HG02840 (cell line): ENCODE measurements around the gene FAM221B.

ENCODE experiments used
- ATAC-seq: cut with Tn5 transposase; IDR thresholded peaks from one replicate; pipeline ENCODE4 v1.9.1; 2021; ENCODE audit warnings: mild to moderate bottlenecking, moderate library complexity, moderate number of reproducible peaks; ENCODE audit not compliant: unreplicated experiment, low FRiP score

The FAM221B gene

DNA sequence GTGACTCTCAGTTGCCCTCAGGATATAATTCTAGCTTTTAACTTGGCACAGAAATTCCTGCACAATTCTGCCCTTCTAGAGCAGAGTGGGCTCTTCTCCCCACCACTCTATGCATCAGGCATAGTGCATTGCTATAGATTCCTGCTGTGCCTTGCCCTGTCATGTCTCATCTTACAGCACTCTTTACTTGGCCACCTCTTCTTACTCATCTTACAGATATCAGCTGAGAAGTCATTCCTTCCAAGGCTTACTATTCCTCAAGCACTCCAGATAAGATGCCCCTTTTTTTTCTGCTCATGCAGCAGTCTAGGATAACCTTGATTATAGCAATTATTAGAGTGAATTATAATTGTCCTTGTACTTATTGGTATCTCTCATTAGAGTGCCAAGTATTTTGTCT lies 5.6 kb downstream of the FAM221B start:
- ATAC-seq = no peak

- no peak for ATAC-seq
These were observed 8.5 kb downstream of the FAM221B start for GRCh38 chr9:35820076-35820475.

DNA sequence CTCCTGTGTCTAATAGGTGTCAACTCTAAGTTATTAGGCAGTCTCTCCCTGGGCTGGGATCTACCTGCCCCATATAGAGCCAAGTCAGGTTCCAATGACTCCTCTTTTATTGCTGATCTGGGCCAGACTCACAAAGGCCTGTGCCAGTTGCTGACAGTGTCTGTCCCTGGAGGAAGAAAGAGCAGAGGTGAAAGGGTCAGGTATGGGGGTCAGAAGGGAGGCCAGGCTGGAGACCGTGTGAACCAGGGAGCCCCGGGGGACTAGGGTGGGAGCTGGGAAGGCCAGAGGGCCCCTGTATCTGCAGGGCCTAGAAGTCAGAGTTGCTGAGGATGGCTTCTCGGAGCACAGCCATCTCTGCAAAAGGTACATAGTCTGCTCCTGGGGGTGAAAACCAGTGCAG lies 10.2 kb downstream of the FAM221B start:
- ATAC-seq = no peak

GRCh38 chr9:35816708-35817107 lies 11.8 kb downstream of the FAM221B start:
- ATAC-seq = no peak

DNA sequence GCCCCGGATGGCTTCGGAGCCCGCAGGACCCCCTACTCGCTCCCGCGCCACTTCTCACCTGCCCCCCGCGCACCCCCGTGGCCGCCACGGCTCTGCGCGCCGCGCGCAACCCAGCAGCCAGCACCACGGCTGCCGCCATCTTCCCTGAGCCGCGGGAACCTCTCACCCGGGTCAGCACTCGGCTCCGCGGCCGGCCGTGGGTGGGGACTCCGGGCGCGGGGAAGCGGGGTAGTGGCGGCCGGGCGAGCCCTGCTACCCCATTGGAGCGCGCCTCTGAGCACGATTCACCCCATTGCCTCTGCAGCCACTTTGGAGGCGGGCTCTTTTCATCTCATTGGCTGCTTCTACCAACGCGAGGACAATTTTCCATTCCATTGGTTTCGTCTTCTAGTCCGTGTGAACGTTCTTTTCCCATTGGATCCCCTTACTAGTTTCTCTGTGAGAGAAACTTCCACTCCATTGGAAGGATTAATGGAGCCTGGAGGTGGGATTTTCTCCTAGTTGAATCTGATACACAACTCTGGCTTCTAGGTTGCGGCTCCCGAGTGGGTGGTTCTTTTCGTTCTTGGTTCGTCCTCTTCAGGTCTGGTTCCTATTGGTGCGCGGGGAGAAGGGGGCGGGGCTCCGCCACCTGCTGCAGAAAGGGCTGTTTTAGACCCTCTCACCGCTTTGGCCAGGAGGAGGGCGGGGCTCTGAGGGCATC lies 13.5 kb downstream of the FAM221B start, which contains the start of gene HINT2:
TSS of gene HINT2 (minus strand) at position 202 of the 703 bp plus-strand sequence. CDS start at position 139, 63 bp downstream.
- peak; percentile 74 for ATAC-seq

GRCh38 chr9:35814106-35814840 lies 14.3 kb downstream of the FAM221B start:
- ATAC-seq = peak; percentile 17

GRCh38 chr9:35813434-35814105 lies 15.0 kb downstream of the FAM221B start:
- no peak for ATAC-seq

DNA sequence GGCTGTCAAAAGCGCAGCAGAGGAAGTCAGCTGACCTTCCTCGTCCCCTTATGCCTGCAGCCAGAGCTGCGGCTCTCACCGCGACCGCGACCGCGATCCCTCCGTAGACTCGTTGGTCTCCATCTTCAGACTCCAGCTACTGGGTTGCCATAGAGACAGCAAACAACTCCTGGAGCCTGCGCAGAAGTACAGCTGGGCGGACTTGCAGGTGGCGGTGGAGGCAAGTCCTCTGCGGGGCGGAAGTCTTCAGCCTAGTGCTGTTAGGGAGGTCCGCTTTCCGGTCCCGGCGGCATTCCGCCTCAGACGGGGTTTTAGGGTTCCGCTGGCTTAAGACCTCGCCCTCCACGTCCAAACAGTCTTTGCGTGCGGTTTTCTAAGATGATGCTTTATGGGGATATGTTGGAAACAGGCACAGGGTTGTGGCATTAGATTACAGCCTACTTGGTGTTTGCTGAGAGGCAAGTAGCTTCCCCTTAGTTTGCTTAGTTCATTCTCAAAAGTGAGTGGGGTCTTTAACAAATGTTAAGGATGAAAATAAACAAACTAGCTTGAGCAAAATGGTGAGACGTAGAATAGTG lies 16.4 kb downstream of the FAM221B start, which contains the start of gene SPAG8:
TSS of gene SPAG8 (minus strand) at position 238 of the 578 bp plus-strand sequence. CDS start at position 123, 115 bp downstream.
- peak; percentile 57 for ATAC-seq

DNA sequence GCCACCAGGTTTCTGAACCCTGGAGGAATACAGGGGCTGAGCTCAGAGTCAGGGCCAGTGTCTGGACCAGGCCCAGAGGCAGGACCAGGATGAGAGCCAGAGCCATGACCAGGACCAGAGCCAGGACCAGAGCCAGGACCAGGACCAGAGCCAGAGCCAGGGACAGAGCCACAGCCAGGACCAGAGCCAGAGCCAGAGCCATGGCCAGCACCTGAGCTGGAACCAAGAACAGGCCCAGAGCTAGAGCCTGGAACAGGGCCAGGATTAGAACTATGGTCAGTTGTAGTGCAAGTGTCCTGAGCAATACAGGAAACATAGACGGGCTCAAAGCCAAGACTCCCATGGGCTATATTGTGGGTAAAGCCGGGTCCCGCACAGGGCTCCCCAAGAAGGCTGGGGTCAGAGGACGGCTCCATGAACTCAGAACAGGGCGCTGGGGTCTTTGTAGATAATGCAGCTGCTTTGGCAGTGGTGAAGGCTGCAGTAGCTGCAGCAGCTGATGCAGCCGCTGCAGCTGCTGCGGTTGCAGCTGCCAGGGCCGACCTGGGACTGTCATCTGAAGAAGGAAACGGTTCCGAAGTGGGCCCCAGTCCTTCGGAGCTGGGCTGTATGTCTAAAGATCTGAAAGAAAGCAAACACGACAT lies 17.0 kb downstream of the FAM221B start:
- ATAC-seq = no peak

- ATAC-seq = no peak
These were observed 18.4 kb downstream of the FAM221B start for GRCh38 chr9:35810122-35810521.

- ATAC-seq = no peak
These were observed 20.1 kb downstream of the FAM221B start for GRCh38 chr9:35808433-35808832.

- no peak for ATAC-seq
These were observed 22.4 kb downstream of the FAM221B start for GRCh38 chr9:35806101-35806500.

GRCh38 chr9:35801328-35802128 lies 27.0 kb downstream of the FAM221B start:
- no peak for ATAC-seq

DNA sequence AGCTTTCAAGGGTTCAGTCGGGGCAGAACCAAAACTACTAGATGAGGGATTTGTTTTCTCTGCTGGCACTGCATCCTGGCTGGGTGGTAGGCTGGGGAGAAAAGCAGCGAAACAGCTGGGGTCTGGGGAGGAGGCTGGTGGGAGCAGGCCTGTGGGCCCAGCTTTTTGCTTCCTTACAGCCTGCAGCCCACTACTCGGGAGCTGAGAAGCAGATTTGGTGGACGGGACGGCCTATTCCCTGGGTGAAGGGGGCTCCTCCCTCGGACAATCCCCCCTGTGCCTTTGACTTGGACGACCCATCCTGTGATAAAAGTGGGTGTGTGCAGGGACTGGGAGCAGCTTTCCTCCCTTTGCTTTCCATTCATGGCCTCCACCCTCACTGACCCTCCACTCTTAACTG lies 28.0 kb downstream of the FAM221B start:
- ATAC-seq = no peak

DNA sequence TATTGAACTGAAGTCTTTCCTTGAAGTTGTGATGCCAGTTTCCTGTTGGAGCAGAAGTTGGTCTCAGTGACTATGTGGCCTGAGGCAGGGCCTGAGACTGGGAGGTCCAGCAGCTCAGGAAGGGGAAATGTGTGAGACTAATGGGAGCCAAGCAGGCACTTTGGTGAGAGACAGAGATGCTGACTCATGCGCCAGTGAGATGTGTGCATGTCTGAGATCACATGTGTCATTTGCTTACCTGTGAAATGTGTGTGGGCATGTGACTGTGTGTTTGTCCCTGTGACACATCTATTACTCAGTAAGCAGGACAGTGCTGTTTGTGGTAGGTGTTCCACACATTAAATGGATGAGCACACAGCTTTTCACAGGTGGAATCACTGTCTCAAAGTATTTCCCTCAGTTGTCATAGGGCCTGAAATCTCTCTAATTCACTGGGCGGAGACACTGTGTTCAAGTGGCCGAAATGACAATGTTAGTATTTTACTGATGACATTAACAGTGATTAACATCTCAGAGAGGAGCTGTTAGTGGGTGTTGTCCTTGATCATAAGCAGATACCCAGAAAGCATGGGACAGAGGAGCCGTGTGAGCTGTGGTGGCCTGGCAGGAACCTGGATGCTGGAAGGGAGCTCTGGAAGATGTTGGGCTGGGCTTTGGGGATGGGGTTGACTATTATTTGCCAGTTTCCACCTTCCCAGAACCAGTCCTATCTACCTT lies 29.7 kb downstream of the FAM221B start:
- ATAC-seq = no peak

GRCh38 chr9:35797311-35798109 lies 31.0 kb downstream of the FAM221B start:
- no peak for ATAC-seq

- no peak for ATAC-seq
These were observed 32.8 kb downstream of the FAM221B start for GRCh38 chr9:35795695-35796094.

DNA sequence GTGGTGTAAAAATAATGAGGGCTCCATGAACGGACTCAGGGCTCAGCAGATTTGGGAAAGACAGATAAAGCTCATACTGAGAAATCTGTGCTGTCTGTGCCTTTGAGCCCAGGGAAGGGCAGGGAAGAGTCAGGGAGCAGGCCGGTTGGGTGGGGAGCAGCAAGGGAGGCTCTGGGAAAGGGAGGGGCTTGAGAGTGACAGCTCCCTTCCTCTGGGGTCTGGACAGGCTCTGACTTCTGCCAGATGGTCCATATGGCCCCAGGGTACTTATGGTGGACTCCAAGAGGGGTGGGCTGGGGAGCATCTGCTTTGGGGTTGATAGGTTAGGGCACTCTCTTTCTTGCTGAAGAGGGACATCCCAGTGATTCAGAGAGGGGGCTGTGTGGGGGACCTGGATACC lies 35.1 kb downstream of the FAM221B start:
- ATAC-seq = no peak
